A549 (cell line): Measurements from ENCODE around the gene PARP2. TPM values are rescaled to one million over a fixed set of nuclear protein-coding genes. Genes with fewer than 3 reads are reported as not detected.

Source experiments
- ATAC-seq, 2 experiments: fragments of 200-7000 bp in 1 of 2; fragments of >200 bp in 1 of 2; cut with Nextera tagmentation in 1 of 2; cut with Tn5 transposase in 1 of 2; 3 replicates each; pipeline versions ENCODE4 v1.8.0 to v1.9.1; 2018 to 2020; ENCODE audit warnings: mild to moderate bottlenecking in 1 of 2, moderate library complexity in 1 of 2
- CTCF ChIA-PET: fragments of 300-600 bp; sonication (Branson Sonifier 250); formaldehyde crosslinking; extraction: SDS; loops from one replicate; lab custom pipeline; 2021; ENCODE audit warnings: antibody characterized with exemption, inconsistent platforms; lab: Yijun Ruan, JAX
- POLR2A ChIA-PET: fragments of 350-600 bp; formaldehyde crosslinking; extraction: SDS; loops from one replicate; lab custom pipeline; 2021; ENCODE audit warnings: antibody characterized with exemption, inconsistent platforms; lab: Yijun Ruan, JAX
- DNase-seq, 2 experiments: peaks; one replicate each; pipeline versions ENCODE4 v3.0.0 to v3.0.0-alpha.2; 2011 to 2016; ENCODE audit warnings: low read depth in 1 of 2, low spot score in 1 of 2
- FAIRE-seq: peaks from 2 replicates; lab custom pipeline; 2011; peaks lifted over from hg19 to GRCh38; lab: Jason Lieb, UNC
- H3K27ac ChIP-seq, 2 experiments: fragments of >200 bp; sonication (Bioruptor Twin); formaldehyde crosslinking; 3 replicates each; pipeline ENCODE4 v1.5.1; 2016 to 2017
- H3K4me1 ChIP-seq: fragments of >200 bp; sonication (Bioruptor Twin); formaldehyde crosslinking; 3 replicates; pipeline ENCODE4 v1.6.1; 2016
- H3K4me2 ChIP-seq: fragments of >200 bp; sonication (Bioruptor Twin); formaldehyde crosslinking; 3 replicates; pipeline ENCODE4 v1.6.1; 2016
- H3K4me3 ChIP-seq: fragments of >200 bp; sonication (Bioruptor Twin); formaldehyde crosslinking; 3 replicates; pipeline ENCODE4 v1.5.1; 2016
- H3K9me3 ChIP-seq: fragments of >200 bp; sonication (Bioruptor Twin); formaldehyde crosslinking; 3 replicates; pipeline ENCODE4 v1.6.1; 2016
- CBX8 ChIP-seq: fragments of 200-600 bp; sonication (generic); IDR thresholded peaks from 2 replicates; pipeline ENCODE4 v1.6.1; 2016
- FOSL2 ChIP-seq, 2 experiments: fragments of 450-650 bp in 1 of 2; fragments of >200 bp in 1 of 2; sonication (Bioruptor Twin) in 1 of 2; formaldehyde crosslinking; IDR thresholded peaks; 2 replicates each; pipeline versions ENCODE4 v1.5.0 to v1.6.1; 2016 to 2020; ENCODE audit warnings: mild to moderate bottlenecking in 1 of 2, moderate library complexity in 1 of 2
- HDAC2 ChIP-seq: fragments of 200-600 bp; sonication (generic); IDR thresholded peaks from 2 replicates; pipeline ENCODE4 v1.6.1; 2016
- HES2 ChIP-seq: fragments of >200 bp; sonication (Bioruptor Twin); formaldehyde crosslinking; IDR thresholded peaks from 2 replicates; pipeline ENCODE4 v1.6.1; 2016
- HMGXB4 ChIP-seq: fragments of 250-450 bp; sonication (Bioruptor Pico); IDR thresholded peaks from 2 replicates; pipeline ENCODE4 v1.5.0; 2021; ENCODE audit warnings: mild to moderate bottlenecking, moderate library complexity, borderline replicate concordance
- HOXB13 ChIP-seq: fragments of 250-450 bp; sonication (Bioruptor Pico); IDR thresholded peaks from 2 replicates; pipeline ENCODE4 v1.5.0; 2020; ENCODE audit warnings: low read depth, mild to moderate bottlenecking, moderate library complexity
- HOXB5 ChIP-seq: fragments of 250-450 bp; sonication (Bioruptor Pico); IDR thresholded peaks from 2 replicates; pipeline ENCODE4 v1.5.0; 2020; ENCODE audit warnings: mild to moderate bottlenecking, moderate library complexity
- MAZ ChIP-seq: fragments of 150-350 bp; IDR thresholded peaks from 2 replicates; pipeline ENCODE4 v1.6.1; 2014; ENCODE audit warnings: antibody characterized with exemption, low read depth, low read length, borderline replicate concordance
- MYC ChIP-seq: IDR thresholded peaks from 2 replicates; pipeline ENCODE4 v1.6.1; 2012; ENCODE audit warnings: mild to moderate bottlenecking, inconsistent platforms, low read length, improper control_type of control experiment, borderline replicate concordance
- NFE2L2 ChIP-seq: fragments of 150-350 bp; conservative IDR thresholded peaks from 2 replicates; pipeline ENCODE4 v1.6.1; 2014; ENCODE audit warnings: low read length
- NR3C1 ChIP-seq: fragments of >200 bp; sonication (Bioruptor Twin); formaldehyde crosslinking; IDR thresholded peaks from 3 replicates; pipeline ENCODE4 v1.6.1; 2017
- POLR2A ChIP-seq: IDR thresholded peaks from 2 replicates; pipeline ENCODE4 v1.6.1; 2012; ENCODE audit warnings: mild to moderate bottlenecking, low read length
- RCOR1 ChIP-seq: fragments of 150-350 bp; IDR thresholded peaks from 2 replicates; pipeline ENCODE4 v1.6.1; 2014; ENCODE audit warnings: antibody characterized with exemption, low read length, low read depth
- TP53 ChIP-seq: fragments of 250-450 bp; sonication (Bioruptor Pico); IDR thresholded peaks from 2 replicates; pipeline ENCODE4 v1.5.0; 2021; ENCODE audit warnings: mild to moderate bottlenecking, moderate library complexity
- USF2 ChIP-seq: fragments of 450-650 bp; IDR thresholded peaks from 2 replicates; pipeline ENCODE4 v1.6.1; 2014; ENCODE audit warnings: antibody characterized with exemption
- ZFP36 ChIP-seq: fragments of 450-650 bp; IDR thresholded peaks from 2 replicates; pipeline ENCODE4 v1.6.1; 2014; ENCODE audit warnings: borderline replicate concordance; ENCODE audit not compliant: partially characterized antibody
- ZNF302 ChIP-seq: fragments of 250-450 bp; sonication (Bioruptor Pico); IDR thresholded peaks from 2 replicates; pipeline ENCODE4 v1.9.0; 2021; ENCODE audit warnings: inconsistent platforms, mild to moderate bottlenecking, moderate library complexity
- WGBS: methylation state at CpG from one replicate; pipeline ENCODE4 v1.1.6; 2017; ENCODE audit errors: missing lambda C conversion rate; 5-methylcytosine and 5-hydroxymethylcytosine counted together
- polyA plus RNA-seq, 4 experiments: library from polyadenylated mRNA; depleted of rRNA in 3 of 4; stranded (reverse); fragments of >200 nt; fragmentation: RNase III in 1 of 4; extraction: RNeasy Plus Mini Kit Qiagen cat#74134 plus additional on column Dnase treatment in 1 of 4; gene quantifications; 2 replicates in 3 of 4; 3 replicates in 1 of 4; pipeline ENCODE4 v1.2.3, GENCODE V29; 2011 to 2017
- TF ChIP-seq, protein P1 (sequence below): IDR thresholded peaks from 2 replicates; pipeline ENCODE4 v1.6.1; 2012; ENCODE audit warnings: low read depth, borderline replicate concordance
- TF ChIP-seq, protein P2 (sequence below): fragments of 150-350 bp; IDR thresholded peaks from 2 replicates; pipeline ENCODE4 v1.6.1; 2014; ENCODE audit warnings: low read depth, mild to moderate bottlenecking, low read length
- TF ChIP-seq, protein P3 (sequence below): IDR thresholded peaks from 2 replicates; pipeline ENCODE4 v1.6.1; 2012

PARP2 gene
- polyA plus RNA-seq, 2 of the 4 experiments (the other 2 are of a cell fraction), result 42.3 to 43.4 TPM

- no peak for DNase-seq
- ChIA-PET POLR2A (interaction anchor here (0.8 to 1.5 kb wide), 2 partner anchors 32 to 74 kb away, joined by 3 to 4 read pairs; partner anchors contain the start of genes APEX1, OSGEP and TEP1), CTCF (no interaction called here)
- H3K4me3 ChIP-seq, result no peak overlapping the region
- no peaks in the 10 kb centered on the region for H3K4me1 ChIP-seq
- no peak overlapping the region for H3K27ac ChIP-seq
- 86% methylated on average over 6 of the region's 7 CpGs for WGBS
- FAIRE-seq, result no peak
- no peaks in the 10 kb centered on the region for H3K9me3 ChIP-seq
- no peak for TF ChIP-seq POLR2A
- TF ChIP-seq HES2, result no peak
- no peak for TF ChIP-seq FOSL2 (IDR thresholded peaks at IDR 0.05)
- no peak for TF ChIP-seq FOSL2 (CRISPR knock-in tag; IDR thresholded peaks at IDR 0.05)
- TF ChIP-seq, protein P1, sequence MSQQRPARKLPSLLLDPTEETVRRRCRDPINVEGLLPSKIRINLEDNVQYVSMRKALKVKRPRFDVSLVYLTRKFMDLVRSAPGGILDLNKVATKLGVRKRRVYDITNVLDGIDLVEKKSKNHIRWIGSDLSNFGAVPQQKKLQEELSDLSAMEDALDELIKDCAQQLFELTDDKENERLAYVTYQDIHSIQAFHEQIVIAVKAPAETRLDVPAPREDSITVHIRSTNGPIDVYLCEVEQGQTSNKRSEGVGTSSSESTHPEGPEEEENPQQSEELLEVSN, result no peak
- no peak overlapping the region for H3K4me2 ChIP-seq
- ATAC-seq, result no peak
Observed at GRCh38 chr14:20381341-20381740, 37.9 kb downstream of the PARP2 start.

DNA sequence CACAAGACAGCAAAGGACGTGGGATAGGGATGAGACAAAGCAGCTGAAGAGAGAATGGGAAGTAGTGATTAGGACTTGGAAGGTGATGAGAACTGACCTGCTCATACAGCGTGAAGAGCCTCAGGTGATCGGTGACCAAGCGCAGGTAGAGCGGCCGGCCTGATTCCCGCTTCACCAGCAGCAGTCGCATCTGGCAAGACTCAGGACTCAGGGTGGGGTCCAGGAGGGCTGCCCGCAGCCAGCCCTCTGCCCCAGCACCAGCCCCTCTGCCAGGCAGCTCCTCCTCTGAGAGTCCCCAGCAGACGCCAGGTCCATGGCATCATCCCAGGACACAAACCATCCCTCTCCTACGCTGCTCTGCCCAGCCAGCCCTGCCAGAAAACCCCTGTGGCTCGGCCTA lies 39.1 kb downstream of the PARP2 start:
- Histone ChIP-seq H3K27ac (no peak overlapping the region), H3K4me2 (no peak overlapping the region), H3K4me3 (no peak overlapping the region), H3K4me1 (no peaks in the 10 kb centered on the region), H3K9me3 (no peaks in the 10 kb centered on the region)
- 91% methylated on average over 12 of the region's 12 CpGs for WGBS
- FAIRE-seq (no peak), DNase-seq (no peak), ATAC-seq (no peak)
- TF ChIP-seq, protein P2, sequence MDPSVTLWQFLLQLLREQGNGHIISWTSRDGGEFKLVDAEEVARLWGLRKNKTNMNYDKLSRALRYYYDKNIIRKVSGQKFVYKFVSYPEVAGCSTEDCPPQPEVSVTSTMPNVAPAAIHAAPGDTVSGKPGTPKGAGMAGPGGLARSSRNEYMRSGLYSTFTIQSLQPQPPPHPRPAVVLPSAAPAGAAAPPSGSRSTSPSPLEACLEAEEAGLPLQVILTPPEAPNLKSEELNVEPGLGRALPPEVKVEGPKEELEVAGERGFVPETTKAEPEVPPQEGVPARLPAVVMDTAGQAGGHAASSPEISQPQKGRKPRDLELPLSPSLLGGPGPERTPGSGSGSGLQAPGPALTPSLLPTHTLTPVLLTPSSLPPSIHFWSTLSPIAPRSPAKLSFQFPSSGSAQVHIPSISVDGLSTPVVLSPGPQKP, result no peak
- TF ChIP-seq, protein P3, sequence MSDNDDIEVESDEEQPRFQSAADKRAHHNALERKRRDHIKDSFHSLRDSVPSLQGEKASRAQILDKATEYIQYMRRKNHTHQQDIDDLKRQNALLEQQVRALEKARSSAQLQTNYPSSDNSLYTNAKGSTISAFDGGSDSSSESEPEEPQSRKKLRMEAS, result no peak
- TF ChIP-seq RCOR1 (no peak), HMGXB4 (CRISPR knock-in tag) (no peak), HOXB5 (CRISPR knock-in tag) (no peak)
- ChIA-PET POLR2A (interaction anchor here (1.3 kb wide), 1 partner anchor 39 kb away, joined by 4 read pairs; the partner anchor contains the start of gene PARP2), CTCF (interaction anchor here (1.1 kb wide), 1 partner anchor 31 kb away, joined by 3 read pairs; no protein-coding TSS in a partner anchor)

DNA sequence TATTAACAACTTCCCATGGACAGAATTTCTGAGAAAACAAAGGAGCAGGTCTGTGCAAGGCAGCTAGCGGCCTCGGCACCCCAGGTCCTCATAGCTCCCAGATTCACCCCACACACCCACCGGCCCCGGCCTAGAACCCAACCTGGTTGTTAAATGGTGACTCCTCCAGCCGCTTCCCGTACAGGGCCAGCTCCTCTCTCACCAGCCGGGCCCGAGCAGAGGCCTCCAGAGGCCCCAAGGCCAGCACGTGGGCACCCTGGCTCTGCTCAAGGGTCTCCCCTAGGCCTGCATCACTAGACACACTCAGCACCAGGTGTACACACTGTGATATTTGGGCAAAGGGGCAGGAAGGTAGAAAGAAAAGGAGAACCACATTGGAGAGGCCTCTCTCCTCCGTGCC lies 39.6 kb downstream of the PARP2 start:
- FAIRE-seq (no peak), ATAC-seq (no peak), DNase-seq (no peak)
- ChIA-PET POLR2A (interaction anchor here (1.3 kb wide), 1 partner anchor 40 kb away, joined by 4 read pairs; the partner anchor contains the start of gene PARP2), CTCF (interaction anchor here (1.1 kb wide), 1 partner anchor 31 kb away, joined by 3 read pairs; no protein-coding TSS in a partner anchor)
- H3K9me3 ChIP-seq, result no peaks in the 10 kb centered on the region
- no peak overlapping the region for H3K27ac ChIP-seq
- 91% methylated on average over 7 of the region's 10 CpGs for WGBS
- no peaks in the 10 kb centered on the region for H3K4me1 ChIP-seq
- no peak overlapping the region for H3K4me2 ChIP-seq
- H3K4me3 ChIP-seq, result no peak overlapping the region
- TF ChIP-seq TP53 (CRISPR knock-in tag), result no peak
- TF ChIP-seq ZFP36, result no peak
- TF ChIP-seq HOXB13 (CRISPR knock-in tag), result no peak
- no peak for TF ChIP-seq CBX8
- TF ChIP-seq NR3C1, result no peak
- TF ChIP-seq NFE2L2, result no peak
- no peak for TF ChIP-seq MYC
- no peak for TF ChIP-seq MAZ
- TF ChIP-seq USF2, result no peak
- TF ChIP-seq ZNF302 (CRISPR knock-in tag), result no peak
- TF ChIP-seq HDAC2, result no peak
